Smooth muscle cell (in vitro differentiated cells): Measurements from ENCODE around the gene MTM1. TPM values are rescaled to one million over a fixed set of nuclear protein-coding genes. Genes with fewer than 3 reads are reported as not detected.

Source experiments
- DNase-seq: peaks from one replicate; lab custom pipeline; 2025; ENCODE audit not compliant: unreplicated experiment; lab: John Stamatoyannopoulos, UW
- H2AFZ ChIP-seq: fragments of 200-600 bp; sonication (generic); 2 replicates; pipeline ENCODE4 v1.6.0; 2016; ENCODE audit warnings: antibody characterized with exemption, low read depth, mild to moderate bottlenecking
- H3F3A ChIP-seq: fragments of 200-600 bp; sonication (generic); 2 replicates; pipeline ENCODE4 v1.6.0; 2017; ENCODE audit warnings: antibody characterized with exemption, low read depth
- H3K27ac ChIP-seq: fragments of 200-600 bp; sonication (generic); 2 replicates; pipeline ENCODE4 v1.5.1; 2016; ENCODE audit warnings: low read depth, mild to moderate bottlenecking
- H3K27me3 ChIP-seq: fragments of 200-600 bp; sonication (generic); 2 replicates; pipeline ENCODE4 v1.6.1; 2016; ENCODE audit warnings: low read depth, mild to moderate bottlenecking
- H3K36me3 ChIP-seq: fragments of 200-600 bp; sonication (generic); 2 replicates; pipeline ENCODE4 v1.5.1; 2016; ENCODE audit warnings: low read depth
- H3K4me1 ChIP-seq: fragments of 200-600 bp; sonication (generic); 2 replicates; pipeline ENCODE4 v1.5.1; 2016; ENCODE audit warnings: low read depth
- H3K4me2 ChIP-seq: fragments of 200-600 bp; sonication (generic); 2 replicates; pipeline ENCODE4 v1.6.0; 2016; ENCODE audit warnings: mild to moderate bottlenecking
- H3K4me3 ChIP-seq: fragments of 200-600 bp; sonication (generic); 2 replicates; pipeline ENCODE4 v1.5.1; 2016; ENCODE audit warnings: mild to moderate bottlenecking
- H3K79me2 ChIP-seq: fragments of 200-600 bp; sonication (generic); 2 replicates; pipeline ENCODE4 v1.6.0; 2016; ENCODE audit warnings: low read depth, mild to moderate bottlenecking
- H3K9ac ChIP-seq: fragments of 200-600 bp; sonication (generic); 2 replicates; pipeline ENCODE4 v1.6.0; 2016; ENCODE audit warnings: low read depth
- H3K9me3 ChIP-seq: fragments of 200-600 bp; sonication (generic); replicated peaks from 2 replicates; pipeline ENCODE4 v1.5.1; 2016; ENCODE audit warnings: low read depth
- H4K20me1 ChIP-seq: fragments of 200-600 bp; sonication (generic); 2 replicates; pipeline ENCODE4 v1.6.0; 2016; ENCODE audit warnings: low read depth
- WGBS: methylation state at CpG from one replicate; pipeline ENCODE4 v1.1.7; 2016; ENCODE audit warnings: low lambda C conversion rate; 5-methylcytosine and 5-hydroxymethylcytosine counted together
- polyA plus RNA-seq: library from polyadenylated mRNA; unstranded; fragments of >200 nt; fragmentation: Nextera tagmentation; extraction: Ambion mirVana; gene quantifications from 2 replicates; pipeline ENCODE4 v1.2.1, GENCODE V29; 2016
- total RNA-seq: library from RNA; depleted of rRNA; stranded (reverse); fragments of >200 nt; gene quantifications from 2 replicates; pipeline ENCODE4 v1.2.3, GENCODE V29; 2014
- TF ChIP-seq, protein P1 (sequence below): fragments of 200-600 bp; sonication (generic); IDR thresholded peaks from 2 replicates; pipeline ENCODE4 v1.5.1; 2017; ENCODE audit warnings: borderline replicate concordance, mild to moderate bottlenecking, antibody characterized with exemption; ENCODE audit not compliant: insufficient read depth, poor library complexity, severe bottlenecking

MTM1 gene
- total and polyA plus RNA-seq, 2 experiments from 2014 or later, result 5.1 to 12.9 TPM

DNA sequence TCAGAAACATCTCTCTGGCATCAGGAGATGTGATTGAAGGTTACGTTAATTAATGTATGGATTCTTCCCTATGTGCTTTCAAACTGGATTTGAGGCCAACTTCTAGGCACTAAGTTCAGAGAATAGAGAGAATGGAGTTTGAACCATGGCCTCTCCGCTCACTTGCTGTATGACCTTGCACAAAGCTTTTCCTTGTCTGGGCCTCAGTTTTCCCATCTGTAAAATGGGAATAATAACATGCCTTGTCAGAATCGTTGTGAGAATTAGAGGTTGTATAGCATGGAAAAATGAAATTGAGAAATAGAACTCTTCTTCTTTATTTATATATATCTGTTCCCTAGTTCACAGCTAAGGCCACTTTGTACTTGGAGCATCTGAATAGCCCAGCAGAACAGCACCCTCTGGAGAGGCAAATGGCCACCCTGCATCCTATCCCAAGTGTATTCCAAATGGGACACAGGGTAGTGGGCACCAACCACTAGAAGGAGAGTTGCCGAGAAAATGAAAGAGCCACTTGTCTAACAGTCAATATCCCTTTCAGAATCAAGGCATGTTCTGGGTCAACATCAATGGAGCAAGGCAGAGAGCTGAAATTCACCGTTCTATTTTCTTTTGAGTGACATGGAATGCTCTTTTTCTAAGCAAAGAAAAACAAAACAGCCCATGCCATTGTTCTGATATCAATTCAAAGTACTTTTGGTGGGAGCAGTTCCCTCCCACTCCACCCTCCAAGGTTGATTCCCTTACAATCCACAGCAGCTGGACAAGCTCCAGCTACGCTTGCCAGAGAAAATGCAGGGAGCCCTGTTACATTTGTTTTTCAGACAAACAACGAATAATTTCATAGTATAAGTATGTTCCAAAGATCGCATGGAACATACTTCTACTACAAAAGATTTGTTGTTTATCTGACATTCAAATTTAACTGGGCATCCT lies 23.3 kb upstream of the MTM1 start:
- 83% methylated on average over 8 of the region's 8 CpGs for WGBS
- Histone ChIP-seq H3F3A (no peaks in the 10 kb centered on the region), H4K20me1 (no peaks in the 10 kb centered on the region), H3K4me1 (no peaks in the 10 kb centered on the region), H3K27ac (no peak overlapping the region), H3K36me3 (no peaks in the 10 kb centered on the region), H3K27me3 (no peaks in the 10 kb centered on the region), H3K79me2 (no peaks in the 10 kb centered on the region), H3K9ac (no peak overlapping the region), H2AFZ (no peak overlapping the region), H3K4me2 (no peak overlapping the region), H3K9me3 (no peaks in the 10 kb centered on the region), H3K4me3 (no peak overlapping the region)
- no peak for DNase-seq
- TF ChIP-seq, protein P1, sequence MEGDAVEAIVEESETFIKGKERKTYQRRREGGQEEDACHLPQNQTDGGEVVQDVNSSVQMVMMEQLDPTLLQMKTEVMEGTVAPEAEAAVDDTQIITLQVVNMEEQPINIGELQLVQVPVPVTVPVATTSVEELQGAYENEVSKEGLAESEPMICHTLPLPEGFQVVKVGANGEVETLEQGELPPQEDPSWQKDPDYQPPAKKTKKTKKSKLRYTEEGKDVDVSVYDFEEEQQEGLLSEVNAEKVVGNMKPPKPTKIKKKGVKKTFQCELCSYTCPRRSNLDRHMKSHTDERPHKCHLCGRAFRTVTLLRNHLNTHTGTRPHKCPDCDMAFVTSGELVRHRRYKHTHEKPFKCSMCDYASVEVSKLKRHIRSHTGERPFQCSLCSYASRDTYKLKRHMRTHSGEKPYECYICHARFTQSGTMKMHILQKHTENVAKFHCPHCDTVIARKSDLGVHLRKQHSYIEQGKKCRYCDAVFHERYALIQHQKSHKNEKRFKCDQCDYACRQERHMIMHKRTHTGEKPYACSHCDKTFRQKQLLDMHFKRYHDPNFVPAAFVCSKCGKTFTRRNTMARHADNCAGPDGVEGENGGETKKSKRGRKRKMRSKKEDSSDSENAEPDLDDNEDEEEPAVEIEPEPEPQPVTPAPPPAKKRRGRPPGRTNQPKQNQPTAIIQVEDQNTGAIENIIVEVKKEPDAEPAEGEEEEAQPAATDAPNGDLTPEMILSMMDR, result no peak

DNA sequence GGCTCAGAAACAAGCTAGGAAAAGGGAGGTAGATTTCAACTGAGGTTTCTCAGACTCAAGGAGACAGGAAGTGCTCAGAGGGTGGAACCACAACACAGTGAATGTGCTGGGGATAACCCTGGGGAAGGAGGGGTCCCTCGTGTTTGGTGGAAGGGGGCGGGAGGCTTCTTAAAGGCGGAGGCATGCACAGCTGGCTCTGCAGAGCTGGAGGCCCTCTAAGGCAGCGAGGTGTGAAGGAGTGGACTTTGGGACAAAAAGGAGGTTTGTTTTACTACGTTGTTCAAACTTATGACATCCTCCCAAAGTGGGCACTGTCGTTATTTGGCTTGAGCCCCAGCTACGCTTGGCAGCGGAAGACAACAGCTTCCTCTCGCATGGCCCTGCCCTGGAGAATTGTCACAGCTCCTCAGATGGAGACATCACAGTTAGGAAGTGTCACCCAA lies 21.7 kb upstream of the MTM1 start:
- H3K27me3 ChIP-seq, result no peaks in the 10 kb centered on the region
- H3K36me3 ChIP-seq, result no peaks in the 10 kb centered on the region
- H3K79me2 ChIP-seq, result no peaks in the 10 kb centered on the region
- no peaks in the 10 kb centered on the region for H3K4me1 ChIP-seq
- H3K9ac ChIP-seq, result no peak overlapping the region
- H3K4me2 ChIP-seq, result no peak overlapping the region
- H3K9me3 ChIP-seq, result no peaks in the 10 kb centered on the region
- TF ChIP-seq, protein P1, result no peak
- H3F3A ChIP-seq, result no peaks in the 10 kb centered on the region
- H3K27ac ChIP-seq, result no peak overlapping the region
- DNase-seq, result no peak
- no peak overlapping the region for H3K4me3 ChIP-seq
- no peak overlapping the region for H2AFZ ChIP-seq
- 69% methylated on average over 9 of the region's 9 CpGs for WGBS
- H4K20me1 ChIP-seq, result no peaks in the 10 kb centered on the region

DNA sequence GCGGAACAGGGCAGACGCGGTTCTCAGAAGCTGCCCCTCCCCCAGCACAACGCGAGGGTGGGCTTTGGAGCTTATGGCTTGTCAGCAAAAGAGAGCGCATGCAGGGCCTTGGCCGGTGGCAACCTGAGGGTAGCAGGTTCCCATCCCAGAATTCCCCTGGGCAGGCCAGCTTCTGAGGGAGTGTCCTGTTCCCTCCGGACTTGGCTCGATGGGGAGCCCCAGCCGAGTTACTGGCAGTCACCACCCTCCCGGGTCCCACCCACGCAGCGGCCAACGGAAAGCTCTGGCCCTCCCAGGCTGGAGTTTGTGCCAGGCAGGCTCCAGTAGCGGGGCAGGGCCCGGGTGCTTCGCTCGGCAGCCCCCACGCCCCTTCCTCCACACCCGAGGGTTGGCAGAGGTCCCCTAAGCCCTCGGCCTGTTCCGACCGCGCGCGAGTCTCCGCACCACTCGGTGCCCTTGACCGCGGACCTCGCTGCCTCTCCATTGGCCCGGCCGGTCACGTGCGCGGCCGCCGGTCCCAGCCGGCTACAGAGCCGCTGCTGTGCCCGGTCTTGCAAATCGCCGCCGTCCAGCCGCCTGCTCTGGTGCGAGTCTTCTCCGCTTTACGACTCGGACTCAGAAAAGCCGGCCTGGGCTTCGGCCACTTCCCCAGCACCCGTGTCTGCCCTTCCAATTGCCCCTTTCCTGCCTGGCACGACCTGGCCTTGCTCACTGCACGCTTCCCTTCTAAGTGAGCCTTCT lies 20.9 kb upstream of the MTM1 start:
- Histone ChIP-seq H3K79me2 (no peaks in the 10 kb centered on the region), H3F3A (no peaks in the 10 kb centered on the region), H3K9ac (no peak overlapping the region), H3K27ac (no peak overlapping the region), H4K20me1 (no peaks in the 10 kb centered on the region), H3K4me2 (peak overlapping the region; percentile 79), H3K4me1 (no peaks in the 10 kb centered on the region), H3K27me3 (no peaks in the 10 kb centered on the region), H2AFZ (peak overlapping the region; percentile 82), H3K4me3 (peak overlapping the region; percentile 30), H3K9me3 (no peaks in the 10 kb centered on the region), H3K36me3 (no peaks in the 10 kb centered on the region)
- peak; percentile 7 for DNase-seq
- TF ChIP-seq, protein P1, result no peak
- WGBS, result 47% methylated on average over 41 of the region's 54 CpGs
